ENCODE results near the gene MAPKAP1. TPM values are rescaled to one million over a fixed set of nuclear protein-coding genes. Genes with fewer than 3 reads are reported as not detected.

Gene MAPKAP1
- total RNA-seq, 4 donors from 2014 or later: 57.6 to 70.2 (median 68.7) TPM

GRCh38 chr9:125649315-125649714, 57.7 kb downstream of the MAPKAP1 start:
- TF ChIP-seq POLR2A (IDR thresholded peaks at IDR 0.05): no peak
- Histone ChIP-seq H3K27ac (no peak overlapping the region), H3K36me3 (no peaks in the 10 kb centered on the region), H3K9me3 (no peaks in the 10 kb centered on the region), H3K4me3 (no peak overlapping the region), H3K27me3 (no peaks in the 10 kb centered on the region), H3K4me1 (peaks cover 10% of the 10 kb centered on the region)
- DNase-seq (ENCODE audit: low spot score in 2 of 2): no peak
- WGBS: 81% methylated on average over 6 of the region's 6 CpGs

DNA sequence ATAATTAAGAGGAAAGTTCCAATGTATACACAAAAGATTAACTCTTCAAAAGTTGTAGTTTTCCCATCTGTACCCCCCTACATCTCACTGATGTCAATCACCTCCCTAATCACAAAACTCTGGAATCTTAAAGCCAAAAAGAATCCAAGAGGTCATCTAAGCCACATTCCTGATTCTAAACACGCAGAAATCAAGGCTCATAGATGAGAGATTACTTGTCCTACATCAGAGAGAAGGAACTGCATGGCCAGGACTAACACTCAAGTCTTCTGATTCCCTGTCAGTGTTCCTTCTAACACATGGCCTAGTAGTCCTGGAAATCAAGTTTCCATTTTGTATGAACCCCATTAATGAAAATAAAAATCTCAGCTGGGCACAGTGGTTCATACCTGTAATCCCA, 58.7 kb downstream of the MAPKAP1 start:
- H3K36me3 ChIP-seq: no peaks in the 10 kb centered on the region
- no peaks in the 10 kb centered on the region for H3K9me3 ChIP-seq
- no peak overlapping the region for H3K27ac ChIP-seq
- TF ChIP-seq, protein P1, sequence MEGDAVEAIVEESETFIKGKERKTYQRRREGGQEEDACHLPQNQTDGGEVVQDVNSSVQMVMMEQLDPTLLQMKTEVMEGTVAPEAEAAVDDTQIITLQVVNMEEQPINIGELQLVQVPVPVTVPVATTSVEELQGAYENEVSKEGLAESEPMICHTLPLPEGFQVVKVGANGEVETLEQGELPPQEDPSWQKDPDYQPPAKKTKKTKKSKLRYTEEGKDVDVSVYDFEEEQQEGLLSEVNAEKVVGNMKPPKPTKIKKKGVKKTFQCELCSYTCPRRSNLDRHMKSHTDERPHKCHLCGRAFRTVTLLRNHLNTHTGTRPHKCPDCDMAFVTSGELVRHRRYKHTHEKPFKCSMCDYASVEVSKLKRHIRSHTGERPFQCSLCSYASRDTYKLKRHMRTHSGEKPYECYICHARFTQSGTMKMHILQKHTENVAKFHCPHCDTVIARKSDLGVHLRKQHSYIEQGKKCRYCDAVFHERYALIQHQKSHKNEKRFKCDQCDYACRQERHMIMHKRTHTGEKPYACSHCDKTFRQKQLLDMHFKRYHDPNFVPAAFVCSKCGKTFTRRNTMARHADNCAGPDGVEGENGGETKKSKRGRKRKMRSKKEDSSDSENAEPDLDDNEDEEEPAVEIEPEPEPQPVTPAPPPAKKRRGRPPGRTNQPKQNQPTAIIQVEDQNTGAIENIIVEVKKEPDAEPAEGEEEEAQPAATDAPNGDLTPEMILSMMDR (IDR thresholded peaks at IDR 0.05): no peak
- TF ChIP-seq POLR2A (IDR thresholded peaks at IDR 0.05): no peak
- TF ChIP-seq POLR2AphosphoS5 (IDR thresholded peaks at IDR 0.05): no peak
- peaks cover 10% of the 10 kb centered on the region for H3K4me1 ChIP-seq
- 96% methylated on average over 1 of the region's 1 CpG for WGBS
- no peaks in the 10 kb centered on the region for H3K27me3 ChIP-seq
- no peak for DNase-seq (ENCODE audit: low spot score in 2 of 2)
- no peak overlapping the region for H3K4me3 ChIP-seq

DNA sequence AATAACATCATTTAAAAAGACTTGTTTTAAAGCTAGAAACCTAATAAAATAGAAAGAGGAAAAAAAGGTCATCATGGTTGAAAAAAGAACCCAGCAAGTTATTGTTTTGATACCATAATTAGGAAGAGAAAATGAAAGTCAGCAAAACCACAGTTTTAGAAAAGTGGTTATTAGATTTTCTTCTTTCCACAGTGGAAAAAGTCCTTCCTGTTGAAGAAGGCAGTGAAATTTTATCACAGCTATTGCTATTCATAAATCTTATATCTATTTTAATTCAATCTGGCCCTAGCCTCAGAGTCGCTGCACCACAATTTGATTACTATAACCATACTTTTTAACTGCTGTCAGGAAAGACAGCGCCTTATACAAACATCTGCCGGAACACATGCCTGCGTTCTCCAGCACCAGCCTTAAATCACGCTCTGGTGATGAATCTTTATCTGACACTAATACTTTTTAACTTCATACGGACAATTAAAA, 60.3 kb downstream of the MAPKAP1 start:
- Histone ChIP-seq H3K27ac (no peak overlapping the region), H3K27me3 (no peaks in the 10 kb centered on the region), H3K9me3 (no peaks in the 10 kb centered on the region), H3K4me3 (no peak overlapping the region), H3K36me3 (no peaks in the 10 kb centered on the region), H3K4me1 (peaks cover 10% of the 10 kb centered on the region)
- WGBS: 48% methylated on average over 6 of the region's 6 CpGs
- DNase-seq (ENCODE audit: low spot score in 2 of 2): no peak
- TF ChIP-seq, protein P1 (IDR thresholded peaks at IDR 0.05): no peak
- no peak for TF ChIP-seq POLR2AphosphoS5 (IDR thresholded peaks at IDR 0.05)
- no peak for TF ChIP-seq EP300 (IDR thresholded peaks at IDR 0.05)
- TF ChIP-seq POLR2A (IDR thresholded peaks at IDR 0.05): no peak

- WGBS: 49% methylated on average over 1 of the region's 1 CpG
- Histone ChIP-seq H3K27me3 (no peaks in the 10 kb centered on the region), H3K9me3 (no peaks in the 10 kb centered on the region), H3K4me3 (no peak overlapping the region), H3K27ac (no peak overlapping the region), H3K36me3 (no peaks in the 10 kb centered on the region), H3K4me1 (peaks cover 10% of the 10 kb centered on the region)
- TF ChIP-seq, protein P1 (IDR thresholded peaks at IDR 0.05): no peak
- no peak for TF ChIP-seq POLR2AphosphoS5 (IDR thresholded peaks at IDR 0.05)
- DNase-seq (ENCODE audit: low spot score in 2 of 2): no peak
These were observed 60.8 kb downstream of the MAPKAP1 start for GRCh38 chr9:125646217-125646616.

GRCh38 chr9:125644819-125645507, 62.0 kb downstream of the MAPKAP1 start:
- TF ChIP-seq, protein P1 (IDR thresholded peaks at IDR 0.05): no peak
- TF ChIP-seq EP300 (IDR thresholded peaks at IDR 0.05) (no peak), POLR2A (IDR thresholded peaks at IDR 0.05) (no peak), POLR2AphosphoS5 (IDR thresholded peaks at IDR 0.05) (no peak)
- WGBS: 94% methylated on average over 7 of the region's 7 CpGs
- Histone ChIP-seq H3K36me3 (no peaks in the 10 kb centered on the region), H3K27me3 (no peaks in the 10 kb centered on the region), H3K4me1 (peaks cover 3% of the 10 kb centered on the region), H3K4me3 (no peak overlapping the region), H3K9me3 (no peaks in the 10 kb centered on the region), H3K27ac (no peak overlapping the region)
- DNase-seq (ENCODE audit: low spot score in 2 of 2): no peak

DNA sequence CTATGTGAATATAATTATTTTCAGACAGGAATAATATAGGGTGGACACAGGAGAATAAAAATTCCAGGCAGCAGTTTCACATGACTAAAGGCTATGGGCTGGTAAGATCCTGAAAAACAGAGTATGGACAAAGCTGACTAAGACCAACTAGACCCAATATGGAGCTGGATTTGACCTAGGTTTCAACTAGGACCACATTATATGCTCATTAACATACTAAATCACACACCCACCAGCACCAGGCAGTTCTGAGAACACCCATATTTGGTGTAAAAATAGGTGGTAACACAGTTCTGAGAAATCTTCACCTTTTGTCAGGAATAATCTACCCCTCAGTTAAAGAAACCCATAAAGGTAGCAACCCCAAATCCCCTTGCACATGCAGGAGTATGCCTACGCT, 64.7 kb downstream of the MAPKAP1 start:
- no peak overlapping the region for H3K4me3 ChIP-seq
- H3K4me1 ChIP-seq: peaks cover 3% of the 10 kb centered on the region
- TF ChIP-seq EP300 (IDR thresholded peaks at IDR 0.05) (no peak), POLR2A (IDR thresholded peaks at IDR 0.05) (no peak), POLR2AphosphoS5 (IDR thresholded peaks at IDR 0.05) (no peak)
- TF ChIP-seq, protein P1 (IDR thresholded peaks at IDR 0.05): no peak
- H3K27me3 ChIP-seq: no peaks in the 10 kb centered on the region
- WGBS: 95% methylated on average over 1 of the region's 1 CpG
- no peak for DNase-seq (ENCODE audit: low spot score in 2 of 2)
- no peaks in the 10 kb centered on the region for H3K9me3 ChIP-seq
- no peak overlapping the region for H3K27ac ChIP-seq
- H3K36me3 ChIP-seq: no peaks in the 10 kb centered on the region

Data from suprapubic skin (tissue), 4 donors.